K562 (cell line): ENCODE data around the gene MATK. TPM values are rescaled to one million over a fixed set of nuclear protein-coding genes. Genes with fewer than 3 reads are reported as not detected.

ENCODE experiments used
- CHD7 ChIP-seq: fragments of 200-600 bp; sonication (generic); IDR thresholded peaks from one replicate; pipeline ENCODE4 v1.6.1; 2012; ENCODE audit warnings: mild to moderate bottlenecking, low read depth, low read length, inconsistent platforms
- polyA plus RNA-seq, 8 experiments: library from polyadenylated mRNA; depleted of rRNA in 4 of 8; stranded (reverse) in 5 of 8; unstranded in 3 of 8; fragments of >200 nt; fragmentation: Nextera tagmentation in 2 of 8; fragmentation: Illumina TruSeq in 1 of 8; extraction: Ambion mirVana in 2 of 8; extraction: Trizol in 1 of 8; gene quantifications; 2 replicates each; pipeline versions ENCODE4 v1.2.1 to v1.2.3, GENCODE V29; 2011 to 2014; ENCODE audit warnings: inconsistent platforms in 1 of 8, missing spikeins in 1 of 8
- total RNA-seq, 7 experiments: library from RNA; depleted of rRNA in 6 of 7; stranded (reverse); fragments of >200 nt in 6 of 7; fragmentation: Illumina TruSeq in 2 of 7; extraction: Trizol in 2 of 7; gene quantifications; 2 replicates each; pipeline versions ENCODE4 v1.2.1 to v1.2.3, GENCODE V29; 2011 to 2021; ENCODE audit warnings: low replicate concordance in 1 of 7

Gene MATK
- total and polyA plus RNA-seq, 9 of the 15 experiments (the other 6 are each of a cell fraction or from before 2014, with no cell fraction given): 0.08 to 41.5 (median 21.4) TPM

GRCh38 chr19:3823350-3823713, 37.2 kb upstream of the MATK start (continued):
- TF ChIP-seq CHD7: no peak
